HCT116 (cell line): Measurements from ENCODE around the gene TMEM139. TPM values are rescaled to one million over a fixed set of nuclear protein-coding genes. Genes with fewer than 3 reads are reported as not detected.
A peak's percentile ranks its signal among the peaks of the same experiment; 100 is the strongest.

Source experiments
- ATAC-seq: fragments of 200-7000 bp; cut with Tn5 transposase; 2 replicates; pipeline ENCODE4 v1.9.1; 2020; ENCODE audit warnings: mild to moderate bottlenecking, moderate library complexity
- BruUV-seq: library from RNA; stranded (reverse); fragments of 400-500 nt; replicated peaks from 2 replicates; lab custom pipeline; 2021; lab: Mats Ljungman, UMichigan
- CTCF ChIA-PET: fragments of 300-600 bp; sonication (Branson Sonifier 250); formaldehyde crosslinking; loops from one replicate; lab custom pipeline; 2021; ENCODE audit warnings: antibody characterized with exemption; lab: Charles Lee
- POLR2A ChIA-PET: fragments of 300-600, 350-600 bp; sonication (Branson Sonifier 250); formaldehyde crosslinking; loops from one replicate; lab custom pipeline; 2021; ENCODE audit warnings: antibody characterized with exemption; lab: Charles Lee
- RAD21 ChIA-PET, 2 experiments: fragments of 300-600 bp; sonication (Branson Sonifier 250); formaldehyde crosslinking; loops; one replicate each; lab custom pipeline; 2023; ENCODE audit warnings: low total read pairs in 2 of 2; ENCODE audit not compliant: uncharacterized antibody in 2 of 2, unreplicated experiment in 2 of 2, low non-redundant PET in 1 of 2; lab: Charles Lee
- DNase-seq: peaks from one replicate; pipeline ENCODE4 v3.0.0-alpha.2; 2010; ENCODE audit warnings: low read depth, low spot score
- H2AFZ ChIP-seq: fragments of 200-600 bp; shearing (Covaris generic), sonication (generic); 2 replicates; pipeline ENCODE4 v1.6.1; 2017; ENCODE audit warnings: low read depth, mixed run types, mixed read lengths, antibody characterized with exemption, low read length; ENCODE audit not compliant: poor library complexity, severe bottlenecking
- H3K27ac ChIP-seq: 2 replicates; pipeline ENCODE4 v1.5.1; 2012; ENCODE audit warnings: low read depth, low read length
- H3K27me3 ChIP-seq: fragments of 200-600 bp; sonication (generic); 2 replicates; pipeline ENCODE4 v1.6.1; 2016; ENCODE audit warnings: mixed run types, low read length, mixed read lengths; ENCODE audit not compliant: insufficient read depth
- H3K36me3 ChIP-seq, 2 experiments: fragments of 200-500 bp in 1 of 2; fragments of 200-600 bp in 1 of 2; sonication (Bioruptor generic) in 1 of 2; sonication (generic) in 1 of 2; 2 replicates each; pipeline versions ENCODE4 v1.5.1 to v1.6.1; 2014 to 2016; ENCODE audit warnings: low read length in 2 of 2, inconsistent platforms in 1 of 2, mixed read lengths in 1 of 2, mixed run types in 1 of 2; ENCODE audit not compliant: insufficient read depth in 2 of 2, control insufficient read depth in 1 of 2
- H3K4me1 ChIP-seq, 2 experiments: fragments of 200-600 bp in 1 of 2; sonication (generic) in 1 of 2; 2 replicates each; pipeline versions ENCODE4 v1.5.1 to v1.6.1; 2012 to 2017; ENCODE audit warnings: low read length in 2 of 2, inconsistent platforms in 1 of 2, mild to moderate bottlenecking in 1 of 2, mixed read lengths in 1 of 2, mixed run types in 1 of 2, moderate library complexity in 1 of 2; ENCODE audit not compliant: insufficient read depth in 2 of 2, control insufficient read depth in 1 of 2
- H3K4me2 ChIP-seq: fragments of 200-600 bp; sonication (generic); 2 replicates; pipeline ENCODE4 v1.6.1; 2017; ENCODE audit warnings: mixed run types, low read length, mixed read lengths
- H3K4me3 ChIP-seq, 2 experiments: fragments of 200-600 bp in 1 of 2; sonication (generic) in 1 of 2; replicated peaks in 1 of 2; 2 replicates each; pipeline ENCODE4 v1.5.1; 2011 to 2016; ENCODE audit warnings: low read length in 2 of 2, control low read depth in 1 of 2, low read depth in 1 of 2, mild to moderate bottlenecking in 1 of 2, mixed read lengths in 1 of 2, mixed run types in 1 of 2
- H3K79me2 ChIP-seq: fragments of 200-600 bp; sonication (generic); 2 replicates; pipeline ENCODE4 v1.6.1; 2017; ENCODE audit warnings: mild to moderate bottlenecking, mixed run types, low read length, moderate library complexity, mixed read lengths; ENCODE audit not compliant: insufficient read depth
- H3K9ac ChIP-seq: fragments of 200-600 bp; sonication (generic); 2 replicates; pipeline ENCODE4 v1.6.1; 2016; ENCODE audit warnings: low read length, mixed read lengths
- H3K9me2 ChIP-seq: fragments of 200-600 bp; sonication (generic), shearing (Covaris generic); 2 replicates; pipeline ENCODE4 v1.6.1; 2017; ENCODE audit warnings: mixed run types, mild to moderate bottlenecking, moderate library complexity; ENCODE audit not compliant: insufficient read depth
- H3K9me3 ChIP-seq, 2 experiments: fragments of 200-500 bp in 1 of 2; fragments of 200-600 bp in 1 of 2; sonication (Bioruptor generic) in 1 of 2; sonication (generic) in 1 of 2; 2 replicates each; pipeline ENCODE4 v1.6.1; 2014 to 2017; ENCODE audit warnings: low read length in 2 of 2, mixed read lengths in 2 of 2, inconsistent platforms in 1 of 2, low read depth in 1 of 2, mild to moderate bottlenecking in 1 of 2, mixed run types in 1 of 2, moderate library complexity in 1 of 2; ENCODE audit not compliant: control insufficient read depth in 1 of 2, insufficient read depth in 1 of 2
- H4K20me1 ChIP-seq: fragments of 200-600 bp; sonication (generic), shearing (Covaris generic); 2 replicates; pipeline ENCODE4 v1.6.1; 2017; ENCODE audit warnings: mixed run types, mild to moderate bottlenecking, moderate library complexity; ENCODE audit not compliant: insufficient read depth
- CBX3 ChIP-seq: IDR thresholded peaks from 2 replicates; pipeline ENCODE4 v1.6.1; 2012; ENCODE audit warnings: low read depth
- CTCF ChIP-seq, 3 experiments: fragments of 200-600 bp in 1 of 3; sonication (generic) in 1 of 3; IDR thresholded peaks in 2 of 3; conservative IDR thresholded peaks in 1 of 3; 2 replicates each; pipeline ENCODE4 v1.5.1; 2012 to 2017; ENCODE audit warnings: low read depth in 2 of 3, low read length in 2 of 3, antibody characterized with exemption in 1 of 3, borderline replicate concordance in 1 of 3, control low read depth in 1 of 3, mild to moderate bottlenecking in 1 of 3, mixed read lengths in 1 of 3, mixed run types in 1 of 3, moderate library complexity in 1 of 3; ENCODE audit not compliant: insufficient read depth in 1 of 3
- EZH2phosphoT487 ChIP-seq: fragments of 200-600 bp; IDR thresholded peaks from 2 replicates; pipeline ENCODE4 v1.6.1; 2018; ENCODE audit warnings: antibody characterized with exemption, borderline replicate concordance
- MAX ChIP-seq: IDR thresholded peaks from 2 replicates; pipeline ENCODE4 v1.6.1; 2012
- POLR2AphosphoS5 ChIP-seq: IDR thresholded peaks from 2 replicates; pipeline ENCODE4 v1.6.1; 2011; ENCODE audit warnings: mild to moderate bottlenecking, low read depth, low read length, moderate library complexity
- SIN3A ChIP-seq: IDR thresholded peaks from 2 replicates; pipeline ENCODE4 v1.6.1; 2012; ENCODE audit warnings: low read depth
- SP1 ChIP-seq: IDR thresholded peaks from 2 replicates; pipeline ENCODE4 v1.6.1; 2012; ENCODE audit warnings: low read depth
- SRF ChIP-seq: IDR thresholded peaks from 2 replicates; pipeline ENCODE4 v1.6.1; 2012; ENCODE audit warnings: low read depth
- ZNF274 ChIP-seq: fragments of 200-500 bp; sonication (Bioruptor generic); IDR thresholded peaks from 2 replicates; pipeline ENCODE4 v1.6.1; 2014; ENCODE audit warnings: mild to moderate bottlenecking, low read depth, low read length, inconsistent platforms
- intact Hi-C: fragments of 100-400 bp; cut with micrococcal nuclease; formaldehyde crosslinking; loops from 2 replicates; pipeline ENCODE4 v1.10.0; 2022
- total RNA-seq: library from RNA; stranded (reverse); gene quantifications from one replicate; pipeline ENCODE4 v1.2.1, GENCODE V29; 2021; ENCODE audit not compliant: unreplicated experiment

Gene TMEM139
- total RNA-seq, 1 experiment from 2014 or later = 9.9 TPM

- peaks cover 27 to 63% of the 10 kb centered on the region in 2 experiments for H3K4me1 ChIP-seq
- POLR2A ChIA-PET = interaction anchor here (0.6 kb wide), 1 partner anchor 20 kb away, joined by 3 read pairs; the partner anchor contains the start of gene GSTK1
Observed at GRCh38 chr7:143283381-143283780, 1.4 kb upstream of the TMEM139 start.

GRCh38 chr7:143285470-143285778 is 666 bp downstream of the TMEM139 start:
- no peaks in the 10 kb centered on the region; a peak in 1 of 4 replicates for H3K9me3 ChIP-seq
- intact Hi-C loops = loop anchor here (2.0 kb wide), 1 partner anchor 21 kb away; no protein-coding TSS in a partner anchor
- TF ChIP-seq CTCF (IDR thresholded peaks at IDR 0.05 in 2 of 3, conservative IDR thresholded peaks at IDR 0.05 in 1 of 3; ENCODE audit: borderline replicate concordance in 1 of 3, insufficient read depth in 1 of 3, low read depth in 2 of 3, low read length in 2 of 3) (no peak), MAX (peak; percentile 36), POLR2AphosphoS5 (0 out of 2 replicates have a peak, but pooled peaks have one; percentile 28), ZNF274 (no peak), SIN3A (peak; percentile 38; the same call in 1 of the 2 replicates), CBX3 (0 out of 2 replicates have a peak, but pooled peaks have one; percentile 29), SRF (no peak), SP1 (peak; percentile 52; the same call in 1 of the 2 replicates)
- H3K79me2 ChIP-seq = peaks cover 22% of the 10 kb centered on the region
- H3K4me1 ChIP-seq = peaks cover 27 to 57% of the 10 kb centered on the region in 2 experiments
- peaks cover 0 to 4% of the 10 kb centered on the region in 2 experiments; a peak in 1 of 4 replicates for H3K36me3 ChIP-seq
- no peaks in the 10 kb centered on the region for H3K27me3 ChIP-seq
- peak overlapping the region; percentile 80 for H2AFZ ChIP-seq
- no peaks in the 10 kb centered on the region for H3K9me2 ChIP-seq
- H3K4me2 ChIP-seq = peak overlapping the region; percentile 86
- H3K9ac ChIP-seq = peak overlapping the region; percentile 46
- peak overlapping the region; percentile 51 for H3K27ac ChIP-seq
- ChIA-PET RAD21 (no interaction called here), CTCF (no interaction called here), POLR2A (no interaction called here)
- peak overlapping the region; percentile 40 to 53 for H3K4me3 ChIP-seq
- peak; percentile 56 for ATAC-seq
- BruUV-seq = no TSS peak
- H4K20me1 ChIP-seq = no peaks in the 10 kb centered on the region
- DNase-seq = no peak

More at GRCh38 chr7:143283381-143283780, 1.4 kb upstream of the TMEM139 start:
- Histone ChIP-seq H3K9me3 (no peaks in the 10 kb centered on the region; a peak in 1 of 4 replicates), H3K79me2 (peaks cover 2% of the 10 kb centered on the region), H4K20me1 (no peaks in the 10 kb centered on the region), H3K9ac (no peak overlapping the region), H3K27me3 (no peaks in the 10 kb centered on the region), H3K36me3 (peaks cover 0 to 4% of the 10 kb centered on the region in 2 experiments; a peak in 1 of 4 replicates), H2AFZ (no peak overlapping the region), H3K9me2 (no peaks in the 10 kb centered on the region), H3K4me2 (no peak overlapping the region), H3K27ac (no peak overlapping the region), H3K4me3 (no peak overlapping the region)
- TF ChIP-seq SIN3A = no peak
- TF ChIP-seq EZH2phosphoT487 = no peak
- ATAC-seq (no peak), DNase-seq (no peak)
- CTCF ChIA-PET = no interaction called here
- RAD21 ChIA-PET = no interaction called here
- no TSS peak for BruUV-seq
- intact Hi-C loops = no loop called here
